ENCODE measurements around the gene THG1L.
"Not testable (repeated sequence)": the region's sequence is repeated elsewhere in the genome, so short reads cannot be mapped to it uniquely, and the experiment has no call there.

THG1L gene

GRCh38 chr5:157731272-157732129, at the start of gene THG1L:
THG1L (plus strand) TSS chr5:157731420; CDS start chr5:157731441, 21 bp downstream.
- peak; percentile 100 for DNase-seq

- no peak for DNase-seq
Measured at GRCh38 chr5:157682257-157682656, 49.0 kb upstream of the THG1L start.

- DNase-seq, result not testable (repeated sequence)
Measured at GRCh38 chr5:157686276-157687197, 44.7 kb upstream of the THG1L start.

GRCh38 chr5:157687198-157687554, 44.0 kb upstream of the THG1L start:
- DNase-seq, result no peak

- DNase-seq, result no peak
Measured at GRCh38 chr5:157689942-157690689, 41.1 kb upstream of the THG1L start.

- no peak for DNase-seq
Measured at GRCh38 chr5:157690690-157691433, 40.4 kb upstream of the THG1L start.

GRCh38 chr5:157693816-157694215, 37.4 kb upstream of the THG1L start:
- DNase-seq, result not testable (repeated sequence)

- DNase-seq, result not testable (repeated sequence)
Measured at GRCh38 chr5:157696154-157696553, 35.1 kb upstream of the THG1L start.

GRCh38 chr5:157698674-157699073, 32.5 kb upstream of the THG1L start:
- DNase-seq, result peak; percentile 27

- no peak for DNase-seq
Measured at GRCh38 chr5:157703736-157704135, 27.5 kb upstream of the THG1L start.

- no peak for DNase-seq
Measured at GRCh38 chr5:157708866-157709265, 22.4 kb upstream of the THG1L start.

GRCh38 chr5:157709346-157709745, 21.9 kb upstream of the THG1L start:
- DNase-seq, result no peak

GRCh38 chr5:157710431-157710830, 20.8 kb upstream of the THG1L start:
- no peak for DNase-seq

- DNase-seq, result no peak
Measured at GRCh38 chr5:157710882-157711281, 20.3 kb upstream of the THG1L start.

- DNase-seq, result no peak
Measured at GRCh38 chr5:157713830-157714595, 17.2 kb upstream of the THG1L start.

GRCh38 chr5:157714596-157714864, 16.7 kb upstream of the THG1L start:
- no peak for DNase-seq

- peak; percentile 66 for DNase-seq
Measured at GRCh38 chr5:157718519-157718918, 12.7 kb upstream of the THG1L start.

- DNase-seq, result no peak
Measured at GRCh38 chr5:157719245-157719644, 12.0 kb upstream of the THG1L start.

- DNase-seq, result no peak
Measured at GRCh38 chr5:157721159-157721558, 10.1 kb upstream of the THG1L start.

- not testable (repeated sequence) for DNase-seq
Measured at GRCh38 chr5:157722895-157723294, 8.3 kb upstream of the THG1L start.

- not testable (repeated sequence) for DNase-seq
Measured at GRCh38 chr5:157726607-157727006, 4.6 kb upstream of the THG1L start.

- not testable (repeated sequence) for DNase-seq
Measured at GRCh38 chr5:157727858-157728257, 3.4 kb upstream of the THG1L start.

Data from DMS53 (cell line).